NOMO-1 treated with dmso at 0.1 percent for 144 hours (cell line): ENCODE data around the gene SSX4.
"Not testable (repeated sequence)": the region's sequence is repeated elsewhere in the genome, so short reads cannot be mapped to it uniquely, and the experiment has no call there.

ENCODE experiments used
- DNase-seq: peaks from one replicate; lab custom pipeline; 2025; ENCODE audit not compliant: unreplicated experiment; lab: John Stamatoyannopoulos, UW

The SSX4 gene

DNA sequence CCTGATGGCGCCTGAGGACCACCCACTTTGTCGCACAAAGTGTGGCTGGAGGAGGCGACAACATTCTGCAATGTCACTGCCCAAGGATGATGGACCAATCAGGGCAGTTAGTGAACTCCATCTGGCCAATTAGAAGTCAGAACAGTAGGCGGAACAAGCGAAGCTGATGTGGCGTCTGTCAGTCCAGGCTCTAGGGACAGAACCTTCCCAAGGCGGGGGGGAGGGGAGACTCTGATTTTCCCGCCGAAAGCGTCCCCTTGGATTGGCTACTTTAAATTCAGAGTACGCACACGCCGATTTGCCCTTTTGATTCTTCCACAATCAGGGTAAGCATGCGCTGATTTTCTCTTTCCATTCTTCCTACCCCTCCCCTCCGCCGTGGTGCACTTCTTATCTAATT lies at the start of gene SSX4:
Gene SSX4 (plus strand): TSS at position 301 of the 400 bp plus-strand sequence. CDS start 515 bp downstream, outside the sequence.
- DNase-seq: not testable (repeated sequence)

- DNase-seq: not testable (repeated sequence)
These were observed 37.3 kb upstream of the SSX4 start for GRCh38 chrX:48346059-48346458.

DNA sequence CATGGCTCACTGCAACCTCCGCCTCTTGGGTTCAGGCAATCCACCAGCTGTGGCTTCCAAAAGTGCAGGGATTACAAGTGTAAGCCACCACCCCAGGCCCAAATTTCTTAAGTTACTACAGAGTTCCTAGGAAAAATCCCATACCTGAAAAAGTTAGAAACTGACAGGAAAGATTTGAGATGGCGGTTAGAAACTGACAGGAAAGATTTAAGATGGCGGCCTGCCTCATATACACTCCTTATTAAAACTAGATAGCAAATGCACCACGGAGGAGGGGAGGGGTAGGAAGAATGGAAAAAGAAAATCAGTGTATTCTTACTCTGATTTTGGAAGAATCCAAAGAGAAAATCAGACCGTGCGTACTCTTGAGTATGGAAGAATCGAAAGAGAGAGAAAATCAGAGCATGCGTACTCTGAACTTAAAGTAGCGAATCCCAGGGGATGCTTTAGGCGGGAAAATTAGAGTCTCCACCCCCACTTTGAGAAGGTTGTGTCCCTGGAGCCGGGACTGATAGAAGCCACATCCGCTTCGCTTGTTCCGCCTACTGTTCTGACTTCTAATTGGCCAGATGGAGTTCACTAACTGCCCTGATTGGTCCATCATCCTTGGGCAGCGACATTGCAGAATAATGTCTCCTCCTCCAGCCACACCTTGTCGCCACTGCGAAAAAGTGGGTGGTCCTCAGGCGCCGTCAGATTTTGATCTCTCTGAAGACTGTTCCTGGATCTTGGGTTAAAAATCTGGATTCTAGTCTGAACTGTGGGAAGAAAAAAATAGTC lies 26.8 kb upstream of the SSX4 start, which contains the start of gene SSX3:
Gene SSX3 (minus strand): TSS at position 389 of the 780 bp plus-strand sequence. CDS start 1,454 bp downstream, outside the sequence.
- not testable (repeated sequence) for DNase-seq

GRCh38 chrX:48357681-48358080 lies 25.7 kb upstream of the SSX4 start:
- no peak for DNase-seq

- DNase-seq: not testable (repeated sequence)
These were observed 24.1 kb upstream of the SSX4 start for GRCh38 chrX:48359281-48359680.

DNA sequence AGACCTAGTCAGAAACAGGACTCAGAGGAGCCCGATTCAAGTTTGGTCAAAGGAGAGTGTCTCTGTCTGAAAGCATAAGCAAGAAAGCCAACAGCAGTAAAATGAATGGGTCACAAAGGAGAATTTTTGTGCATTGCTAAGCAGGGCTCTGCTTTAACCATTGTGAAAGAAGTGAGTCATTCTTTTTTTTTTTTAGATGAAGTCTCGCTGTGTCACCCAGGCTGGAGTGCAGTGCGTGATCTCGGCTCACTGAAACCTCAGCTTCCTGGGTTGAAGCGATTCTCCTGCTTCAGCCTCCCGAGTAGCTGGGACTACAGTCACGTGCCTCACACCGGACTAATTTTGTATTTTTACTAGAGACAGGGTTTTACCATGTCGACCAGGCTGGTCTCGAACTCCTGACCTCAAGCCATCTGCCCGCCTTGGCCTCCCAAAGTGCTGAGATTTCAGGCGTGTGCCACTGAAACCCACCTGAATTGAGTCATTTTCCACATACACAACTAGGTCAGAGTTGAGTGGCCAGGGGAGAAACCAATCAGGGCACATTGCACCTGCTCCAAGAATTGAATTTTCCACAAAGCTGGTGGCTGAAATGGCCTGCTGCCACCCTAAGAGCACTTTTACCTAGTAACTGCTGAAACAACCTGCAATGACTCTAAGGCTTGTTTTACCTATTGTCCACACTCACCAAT lies 15.5 kb upstream of the SSX4 start:
- not testable (repeated sequence) for DNase-seq

- DNase-seq: not testable (repeated sequence)
These were observed 12.9 kb upstream of the SSX4 start for GRCh38 chrX:48370408-48370807.

- DNase-seq: not testable (repeated sequence)
These were observed 13.6 kb downstream of the SSX4 start for GRCh38 chrX:48396931-48397330.

DNA sequence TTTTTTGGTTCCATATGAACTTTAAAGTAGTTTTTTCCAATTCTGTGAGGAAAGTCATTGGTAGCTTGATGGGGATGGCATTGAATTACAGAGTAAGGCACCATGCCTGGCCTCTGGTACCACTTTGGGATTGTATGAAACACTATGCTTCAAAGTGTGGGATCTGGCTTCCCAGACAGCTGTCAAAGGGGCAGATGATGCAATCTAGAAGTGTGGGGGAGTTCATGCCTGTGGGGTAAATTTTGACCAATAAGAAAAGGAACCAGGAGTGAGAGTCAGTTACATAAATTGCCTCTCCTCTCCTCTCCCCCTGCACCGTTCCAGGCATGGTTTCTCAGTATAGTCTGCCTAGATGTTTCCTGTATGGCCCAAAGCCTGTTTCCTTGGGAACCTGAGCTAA lies 14.5 kb downstream of the SSX4 start:
- DNase-seq: not testable (repeated sequence)

DNA sequence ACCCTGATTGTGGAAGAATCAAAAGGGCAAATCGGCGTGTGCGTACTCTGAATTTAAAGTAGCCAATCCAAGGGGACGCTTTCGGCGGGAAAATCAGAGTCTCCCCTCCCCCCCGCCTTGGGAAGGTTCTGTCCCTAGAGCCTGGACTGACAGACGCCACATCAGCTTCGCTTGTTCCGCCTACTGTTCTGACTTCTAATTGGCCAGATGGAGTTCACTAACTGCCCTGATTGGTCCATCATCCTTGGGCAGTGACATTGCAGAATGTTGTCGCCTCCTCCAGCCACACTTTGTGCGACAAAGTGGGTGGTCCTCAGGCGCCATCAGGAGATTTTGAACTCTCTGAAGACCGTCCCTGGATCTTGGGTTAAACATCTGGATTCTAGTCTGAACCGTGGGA lies 28.5 kb downstream of the SSX4 start, which contains the start of gene SSX4B:
Gene SSX4B (minus strand): TSS at position 101 of the 400 bp plus-strand sequence. CDS start 588 bp downstream, outside the sequence.
- not testable (repeated sequence) for DNase-seq

GRCh38 chrX:48427027-48427716 lies 43.8 kb downstream of the SSX4 start:
- not testable (repeated sequence) for DNase-seq

- not testable (repeated sequence) for DNase-seq
These were observed 46.3 kb downstream of the SSX4 start for GRCh38 chrX:48429606-48430005.

GRCh38 chrX:48430166-48430565 lies 46.8 kb downstream of the SSX4 start:
- DNase-seq: not testable (repeated sequence)

- not testable (repeated sequence) for DNase-seq
These were observed 50.4 kb downstream of the SSX4 start for GRCh38 chrX:48433713-48434112.
